ENCODE data around the gene PTPRN2.

- TF ChIP-seq YY1 (IDR thresholded peaks at IDR 0.05; ENCODE audit: low read depth) (no peak), GATA2 (CRISPR knock-in tag; IDR thresholded peaks at IDR 0.05) (no peak), CTCF (IDR thresholded peaks at IDR 0.05) (no peak), SIN3A (IDR thresholded peaks at IDR 0.05; ENCODE audit: borderline replicate concordance, low read depth, low read length) (no peak)
Measured at GRCh38 chr7:158479664-158480025, 108.0 kb downstream of the PTPRN2 start.
